ENCODE results near the gene ATP8A1. TPM values are rescaled to one million over a fixed set of nuclear protein-coding genes. Genes with fewer than 3 reads are reported as not detected.
A peak's percentile ranks its signal among the peaks of the same experiment; 100 is the strongest.
"Not testable (repeated sequence)": the region's sequence is repeated elsewhere in the genome, so short reads cannot be mapped to it uniquely, and the experiment has no call there.

The ATP8A1 gene
- total RNA-seq (10 to 100 TPM; 40.6 to 87.0 (median 49.4) TPM), polyA plus RNA-seq (10 to 100 TPM; 14.4 to 19.1 (median 16.1) TPM)
- long read RNA-seq, donor 1 = 0 reads
- long read RNA-seq, donor 2, full-length matches to known transcripts = 1 of 1 reads
- long read RNA-seq, donor 2, partial matches to known transcripts = 0 of 1 reads
- long read RNA-seq, donor 2, other reads (novel, unspliced or antisense) = 0 of 1 reads

DNA sequence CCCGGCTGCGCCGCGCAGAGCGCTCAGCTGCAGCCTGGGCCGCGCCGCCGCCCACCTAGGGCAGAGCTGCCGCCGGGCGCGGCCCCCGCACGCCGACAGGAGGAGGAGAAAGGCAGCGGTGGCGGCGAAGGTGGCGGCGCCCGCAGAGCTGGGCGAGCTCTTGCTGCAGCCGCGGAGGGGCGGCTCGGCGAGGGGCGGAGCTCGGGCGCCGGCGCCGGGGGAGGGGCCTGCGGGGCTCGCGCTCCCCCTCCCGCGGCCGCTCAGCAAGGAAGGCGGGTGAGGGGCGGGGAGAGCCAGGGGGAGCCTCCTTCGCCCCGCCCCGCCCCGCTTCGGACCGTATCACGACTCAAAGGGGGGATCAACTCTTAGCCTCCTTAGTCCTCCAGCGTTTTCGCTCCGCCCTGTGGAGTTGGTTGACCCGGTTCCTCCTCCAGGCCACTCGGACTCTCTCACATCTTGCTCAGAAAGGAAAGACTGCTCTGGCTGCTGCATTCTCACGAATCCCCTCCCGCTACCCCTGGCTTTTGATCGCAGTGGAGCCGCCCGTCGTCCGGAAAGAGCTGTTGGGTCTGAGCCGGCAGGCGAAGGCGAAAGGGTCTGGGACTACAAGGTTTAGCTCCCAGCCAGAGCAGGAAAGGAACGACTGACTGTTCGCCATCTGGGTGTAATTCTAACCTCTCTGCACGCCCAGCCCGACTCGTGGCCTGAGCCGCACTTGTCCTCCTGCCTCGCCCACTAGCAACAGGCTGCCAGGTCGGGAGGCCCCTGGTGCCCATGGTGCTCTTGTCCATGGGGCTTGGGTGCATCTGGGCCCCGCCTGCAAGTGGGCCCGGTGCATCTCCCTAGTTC lies at the start of gene ATP8A1:
TSS of gene ATP8A1 (minus strand) at position 162 of the 849 bp plus-strand sequence. CDS start 232 bp downstream, outside the sequence.
- Histone ChIP-seq H3K36me3 (no peaks in the 10 kb centered on the region), H3K27me3 (replicated peaks in 1 of 7) (no peaks in the 10 kb centered on the region), H3K4me3 (peak within 1 kb of the TSS; percentile 81 to 99 (median 94)), H3K4me1 (peaks cover 30 to 46% (median 36%) of the 10 kb centered on the region in 6 donors), H3K27ac (peak within 1 kb of the TSS; percentile 86 to 96 (median 91)), H3K9me3 (no peaks in the 10 kb centered on the region)
- 0 to 1% (median 0%) methylated on average over 12 to 74 of the region's 74 CpGs for WGBS, 5 donors
- intact Hi-C loops (cut with DNase I; ENCODE audit: low total_unique reads) = no loop called here
- TF ChIP-seq, protein P1, sequence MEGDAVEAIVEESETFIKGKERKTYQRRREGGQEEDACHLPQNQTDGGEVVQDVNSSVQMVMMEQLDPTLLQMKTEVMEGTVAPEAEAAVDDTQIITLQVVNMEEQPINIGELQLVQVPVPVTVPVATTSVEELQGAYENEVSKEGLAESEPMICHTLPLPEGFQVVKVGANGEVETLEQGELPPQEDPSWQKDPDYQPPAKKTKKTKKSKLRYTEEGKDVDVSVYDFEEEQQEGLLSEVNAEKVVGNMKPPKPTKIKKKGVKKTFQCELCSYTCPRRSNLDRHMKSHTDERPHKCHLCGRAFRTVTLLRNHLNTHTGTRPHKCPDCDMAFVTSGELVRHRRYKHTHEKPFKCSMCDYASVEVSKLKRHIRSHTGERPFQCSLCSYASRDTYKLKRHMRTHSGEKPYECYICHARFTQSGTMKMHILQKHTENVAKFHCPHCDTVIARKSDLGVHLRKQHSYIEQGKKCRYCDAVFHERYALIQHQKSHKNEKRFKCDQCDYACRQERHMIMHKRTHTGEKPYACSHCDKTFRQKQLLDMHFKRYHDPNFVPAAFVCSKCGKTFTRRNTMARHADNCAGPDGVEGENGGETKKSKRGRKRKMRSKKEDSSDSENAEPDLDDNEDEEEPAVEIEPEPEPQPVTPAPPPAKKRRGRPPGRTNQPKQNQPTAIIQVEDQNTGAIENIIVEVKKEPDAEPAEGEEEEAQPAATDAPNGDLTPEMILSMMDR (IDR thresholded peaks at IDR 0.05 in 8 of 11, conservative IDR thresholded peaks at IDR 0.05 in 3 of 11) = peak in 4 of 11 experiments; percentile 3 to 31 (median 25)
- TF ChIP-seq POLR2AphosphoS5 (IDR thresholded peaks at IDR 0.05) = peak; percentile 85 to 94 (median 90)
- TF ChIP-seq POLR2A (IDR thresholded peaks at IDR 0.05) = peak in 2 of 3 donors; percentile 48 to 71
- DNase-seq = peak; percentile 99

DNA sequence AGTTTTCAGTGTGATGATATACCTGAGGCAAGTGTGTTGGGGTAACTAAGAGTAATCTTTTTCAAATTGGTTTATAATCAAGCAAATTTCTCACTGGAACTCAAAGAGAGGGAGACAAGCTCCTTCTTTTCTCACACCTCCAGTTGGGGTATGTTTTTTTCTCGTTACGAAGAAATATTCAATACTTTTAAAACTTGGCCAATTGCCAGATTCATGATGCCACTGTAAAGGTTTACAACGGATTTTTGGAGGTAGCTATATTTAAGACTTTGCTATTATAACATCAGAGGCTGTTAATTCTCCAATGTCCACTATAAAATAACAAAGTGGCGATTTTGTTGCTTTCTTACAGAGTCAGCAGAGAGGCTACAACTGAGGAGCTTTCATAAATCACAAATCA lies 49.2 kb upstream of the ATP8A1 start:
- 74 to 85% (median 81%) methylated on average over 4 of the region's 4 CpGs for WGBS, 5 donors
- Histone ChIP-seq H3K4me1 (no peaks in the 10 kb centered on the region), H3K27ac (no peak overlapping the region), H3K4me3 (no peak overlapping the region), H3K36me3 (no peaks in the 10 kb centered on the region), H3K27me3 (replicated peaks in 1 of 7) (no peaks in the 10 kb centered on the region), H3K9me3 (peaks cover 0 to under 1% (median 0%) of the 10 kb centered on the region in 8 donors)
- no peak for DNase-seq
- no peak for TF ChIP-seq POLR2A (IDR thresholded peaks at IDR 0.05)
- intact Hi-C loops (cut with DNase I; ENCODE audit: low total_unique reads) = no loop called here

DNA sequence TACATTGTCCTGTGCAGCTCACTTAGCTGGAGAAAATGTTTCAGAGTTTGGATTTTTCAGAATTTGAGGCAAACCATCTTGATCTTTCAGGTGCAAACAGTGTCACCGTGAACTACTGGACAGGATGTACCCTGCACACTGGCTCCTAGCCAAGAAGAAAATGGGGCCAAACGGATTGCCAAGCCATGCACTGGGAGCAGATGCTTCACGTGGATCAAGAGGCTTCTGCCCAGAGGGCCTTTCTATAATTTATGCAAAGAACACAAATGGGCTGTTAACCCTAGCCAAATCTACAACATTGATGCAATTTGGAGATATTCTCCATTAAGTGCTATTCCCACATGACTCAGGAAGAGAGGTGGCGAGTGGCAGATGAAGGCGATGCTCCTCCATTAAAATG lies 46.9 kb upstream of the ATP8A1 start:
- intact Hi-C loops (cut with DNase I; ENCODE audit: low total_unique reads) = no loop called here
- no peak for DNase-seq
- 69 to 82% (median 80%) methylated on average over 5 of the region's 5 CpGs for WGBS, 5 donors

DNA sequence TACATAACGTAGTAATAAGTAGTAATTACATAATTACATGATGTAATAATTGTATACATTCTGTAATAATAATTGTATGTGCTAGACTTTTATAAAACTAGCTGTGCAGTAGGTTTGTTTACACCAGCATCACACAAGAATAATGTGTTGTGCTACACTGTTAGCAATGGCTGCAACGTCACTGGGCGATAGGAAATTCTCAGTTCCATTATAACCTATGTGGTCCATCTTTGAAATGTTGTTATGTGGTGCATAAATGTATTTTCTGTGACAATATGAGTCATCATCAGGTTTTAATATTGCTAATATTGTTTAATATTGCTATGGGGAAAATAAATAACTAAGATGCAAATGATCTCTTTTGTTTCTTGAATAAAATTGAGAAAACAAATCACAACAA lies 46.0 kb upstream of the ATP8A1 start:
- H3K9me3 ChIP-seq = peaks cover 0 to 5% (median 0%) of the 10 kb centered on the region in 8 donors
- 82 to 90% (median 84%) methylated on average over 3 of the region's 3 CpGs for WGBS, 5 donors
- TF ChIP-seq POLR2A (IDR thresholded peaks at IDR 0.05) (no peak), POLR2AphosphoS5 (IDR thresholded peaks at IDR 0.05) (no peak)
- TF ChIP-seq, protein P1 (IDR thresholded peaks at IDR 0.05 in 8 of 11, conservative IDR thresholded peaks at IDR 0.05 in 3 of 11) = no peak
- no peaks in the 10 kb centered on the region for H3K27me3 ChIP-seq (replicated peaks in 1 of 7)
- no peaks in the 10 kb centered on the region for H3K4me1 ChIP-seq
- no peak overlapping the region for H3K27ac ChIP-seq
- no peak for DNase-seq
- H3K4me3 ChIP-seq = no peak overlapping the region
- no peaks in the 10 kb centered on the region for H3K36me3 ChIP-seq
- intact Hi-C loops (cut with DNase I; ENCODE audit: low total_unique reads) = no loop called here

More for the DNA sequence above, 46.9 kb upstream of the ATP8A1 start:
- Histone ChIP-seq H3K9me3 (peaks cover 0 to 5% (median 0%) of the 10 kb centered on the region in 8 donors), H3K27ac (no peak overlapping the region), H3K36me3 (no peaks in the 10 kb centered on the region), H3K4me3 (no peak overlapping the region), H3K4me1 (no peaks in the 10 kb centered on the region), H3K27me3 (replicated peaks in 1 of 7) (no peaks in the 10 kb centered on the region)
- TF ChIP-seq POLR2AphosphoS5 (IDR thresholded peaks at IDR 0.05) (no peak), POLR2A (IDR thresholded peaks at IDR 0.05) (no peak)
- TF ChIP-seq, protein P1 (IDR thresholded peaks at IDR 0.05 in 8 of 11, conservative IDR thresholded peaks at IDR 0.05 in 3 of 11) = no peak

DNA sequence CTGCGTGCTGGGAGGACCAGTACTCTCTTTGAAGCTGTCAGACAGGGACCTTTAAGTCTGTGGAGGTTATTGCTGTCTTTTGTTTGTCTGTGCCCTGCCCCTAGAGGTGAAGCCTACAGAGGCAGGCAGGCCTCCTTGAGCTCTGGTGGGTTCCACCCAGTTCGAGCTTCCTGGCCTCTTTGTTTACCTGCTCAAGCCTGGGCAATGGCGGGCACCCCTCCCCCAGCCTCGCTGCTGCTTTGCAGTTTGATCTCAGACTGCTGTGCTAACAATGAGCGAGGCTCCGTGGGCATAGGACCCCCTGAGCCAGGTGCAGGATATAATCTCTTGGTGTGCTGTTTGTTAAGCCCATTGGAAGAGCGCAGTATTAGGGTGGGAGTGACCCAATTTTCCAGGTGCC lies 44.9 kb upstream of the ATP8A1 start:
- H3K27ac ChIP-seq; H3K4me3 ChIP-seq; intact Hi-C loops (cut with DNase I; ENCODE audit: low total_unique reads); H3K4me1 ChIP-seq; H3K27me3 ChIP-seq (replicated peaks in 1 of 7); H3K36me3 ChIP-seq; H3K9me3 ChIP-seq: not testable (repeated sequence)
- DNase-seq = peak; percentile 31
- 76 to 94% (median 89%) methylated on average over 6 to 7 of the region's 7 CpGs for WGBS, 5 donors
